ENCODE results near the gene ALOX5. TPM values are rescaled to one million over a fixed set of nuclear protein-coding genes. Genes with fewer than 3 reads are reported as not detected.

ALOX5 gene
- total RNA-seq, 1 donor from 2014 or later = 7.3 TPM

DNA sequence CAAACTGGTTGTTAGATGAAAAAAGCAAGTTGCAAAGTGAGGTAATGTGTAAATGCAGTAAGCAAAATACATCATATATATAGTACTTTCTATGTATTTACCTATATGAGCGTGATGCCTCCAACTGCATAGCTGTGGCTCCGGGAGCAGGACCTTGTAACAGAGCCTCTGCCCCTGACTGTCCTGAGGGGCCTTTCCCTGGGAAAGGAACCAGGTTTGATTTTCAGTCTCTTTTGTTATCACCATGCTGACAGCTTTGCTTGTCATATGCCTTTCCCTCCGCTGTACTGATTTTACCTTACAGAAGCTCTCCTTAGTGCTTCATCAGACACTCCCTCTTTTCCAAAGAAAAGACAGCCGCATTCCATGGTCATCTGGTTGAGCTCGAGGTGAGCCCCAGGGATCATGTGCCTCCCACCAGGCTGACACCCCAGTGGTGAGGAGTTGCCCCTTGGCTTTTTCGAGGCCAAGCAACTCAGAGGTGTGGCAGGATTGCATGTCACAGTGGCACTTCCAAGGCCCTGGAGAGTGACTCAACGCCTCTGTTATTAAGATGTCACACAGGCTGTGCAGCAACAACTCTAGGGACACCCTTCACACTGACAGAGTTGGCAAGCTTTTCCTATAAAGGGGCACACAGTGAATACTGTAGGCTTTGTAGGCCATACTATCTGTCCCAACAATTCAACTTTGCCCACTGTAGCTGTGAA lies 78.9 kb downstream of the ALOX5 start:
- ATAC-seq = peak; percentile 94
- intact Hi-C loops (cut with DNase I) = no loop called here

DNA sequence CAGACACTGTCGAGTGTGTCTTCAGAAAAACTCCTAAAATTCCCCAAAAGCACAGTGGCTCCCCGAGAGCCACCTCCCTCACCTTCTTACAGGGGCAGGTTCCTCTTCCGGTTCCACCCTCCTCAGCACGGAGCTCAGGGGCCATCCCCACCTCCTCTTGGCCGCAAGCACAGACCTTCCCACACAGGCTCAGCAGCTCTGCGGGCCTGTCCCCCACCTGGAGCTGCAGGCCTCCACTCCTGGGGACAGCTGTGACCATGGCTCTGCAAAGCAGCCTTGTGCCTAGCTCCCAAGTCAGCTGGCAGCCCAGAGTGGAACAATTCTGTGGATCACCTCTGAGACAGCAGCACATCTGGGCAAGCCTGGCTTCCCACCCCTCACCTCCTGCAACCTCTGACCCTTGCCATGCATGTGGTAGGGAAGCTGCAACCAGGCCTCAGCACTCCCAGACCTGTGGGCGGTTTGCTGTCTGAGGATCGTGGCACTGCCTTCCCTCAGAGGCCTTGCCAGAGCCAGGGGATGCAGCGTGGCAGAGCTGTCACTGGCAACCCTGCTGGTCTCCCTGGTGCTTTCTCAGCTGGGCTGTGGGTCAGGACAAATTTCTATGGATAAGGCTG lies 79.7 kb downstream of the ALOX5 start:
- DNase-seq (ENCODE audit: missing footprints) (no peak), ATAC-seq (no peak)
- intact Hi-C loops (cut with DNase I) = no loop called here

More for the DNA sequence above, 78.9 kb downstream of the ALOX5 start:
- no peak for DNase-seq (ENCODE audit: missing footprints)

DNA sequence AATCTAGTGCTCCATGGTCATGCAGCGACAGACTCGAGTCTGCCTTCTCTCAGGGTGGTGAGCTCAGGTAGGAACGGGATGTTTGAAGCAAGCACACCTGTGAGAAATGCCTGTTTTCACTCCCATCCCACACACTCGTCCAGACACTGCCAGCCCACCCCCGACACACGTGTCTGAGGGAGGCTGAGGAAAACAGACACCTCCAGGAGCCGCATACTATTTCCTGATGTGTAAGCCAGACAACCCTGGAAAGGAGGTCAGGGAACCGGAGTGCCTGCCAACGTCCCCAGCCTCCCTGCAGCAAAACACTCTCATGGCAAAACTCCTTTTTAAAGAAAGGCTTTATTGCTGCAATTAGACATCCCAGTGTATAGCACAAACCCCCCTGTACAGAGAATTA lies 80.2 kb downstream of the ALOX5 start:
- DNase-seq (ENCODE audit: missing footprints) (no peak), ATAC-seq (peak; percentile 45)
- intact Hi-C loops (cut with DNase I) = no loop called here

- intact Hi-C loops (cut with DNase I) = no loop called here
- no peak for ATAC-seq
Observed at GRCh38 chr10:45454859-45455258, 80.8 kb downstream of the ALOX5 start.

DNA sequence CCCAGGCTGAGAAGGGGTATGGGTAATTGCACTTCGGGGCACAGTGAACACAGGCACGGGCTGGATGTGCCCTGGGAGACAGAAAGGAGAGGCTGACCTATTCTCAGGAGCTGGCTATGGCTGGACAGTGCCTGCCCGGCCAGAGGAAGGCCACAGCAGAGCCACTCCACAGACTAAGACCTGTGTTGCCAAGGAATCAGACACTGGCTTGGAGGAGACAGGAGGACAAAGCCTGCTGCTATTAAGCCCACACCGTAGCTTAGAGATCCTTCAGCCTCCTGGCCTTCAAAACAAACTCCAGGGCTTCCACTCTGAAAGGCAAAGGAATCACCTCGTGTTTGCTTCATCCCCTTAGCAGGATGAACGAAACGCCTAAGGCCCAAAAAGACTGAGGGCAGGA lies 82.2 kb downstream of the ALOX5 start:
- no peak for ATAC-seq
- intact Hi-C loops (cut with DNase I) = no loop called here
- no peak for DNase-seq (ENCODE audit: missing footprints)

More at GRCh38 chr10:45454859-45455258, 80.8 kb downstream of the ALOX5 start:
- DNase-seq (ENCODE audit: missing footprints) = no peak

DNA sequence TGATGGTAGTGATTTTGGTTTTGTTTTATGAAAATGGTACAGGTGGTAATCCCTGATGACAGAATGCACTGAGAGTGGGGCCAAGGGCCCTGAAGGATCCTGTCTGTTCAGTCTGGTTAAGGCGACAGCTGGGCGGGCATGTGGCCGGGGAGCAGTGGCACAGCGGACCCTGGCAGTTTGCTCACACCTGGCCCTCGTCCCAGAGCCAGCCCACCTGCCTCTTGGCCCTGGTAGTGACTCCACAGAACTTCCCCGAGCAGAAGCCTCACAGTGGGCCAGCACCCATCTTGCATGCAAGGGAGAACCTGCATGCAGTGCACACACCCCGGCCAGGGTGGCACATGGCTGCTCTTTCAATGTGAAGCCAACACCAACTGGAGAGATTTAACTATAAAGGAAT lies 82.8 kb downstream of the ALOX5 start:
- intact Hi-C loops (cut with DNase I) = no loop called here
- no peak for DNase-seq (ENCODE audit: missing footprints)
- no peak for ATAC-seq

- DNase-seq (ENCODE audit: missing footprints) (no peak), ATAC-seq (no peak)
- intact Hi-C loops (cut with DNase I) = no loop called here
Observed at GRCh38 chr10:45457487-45457886, 83.5 kb downstream of the ALOX5 start.

DNA sequence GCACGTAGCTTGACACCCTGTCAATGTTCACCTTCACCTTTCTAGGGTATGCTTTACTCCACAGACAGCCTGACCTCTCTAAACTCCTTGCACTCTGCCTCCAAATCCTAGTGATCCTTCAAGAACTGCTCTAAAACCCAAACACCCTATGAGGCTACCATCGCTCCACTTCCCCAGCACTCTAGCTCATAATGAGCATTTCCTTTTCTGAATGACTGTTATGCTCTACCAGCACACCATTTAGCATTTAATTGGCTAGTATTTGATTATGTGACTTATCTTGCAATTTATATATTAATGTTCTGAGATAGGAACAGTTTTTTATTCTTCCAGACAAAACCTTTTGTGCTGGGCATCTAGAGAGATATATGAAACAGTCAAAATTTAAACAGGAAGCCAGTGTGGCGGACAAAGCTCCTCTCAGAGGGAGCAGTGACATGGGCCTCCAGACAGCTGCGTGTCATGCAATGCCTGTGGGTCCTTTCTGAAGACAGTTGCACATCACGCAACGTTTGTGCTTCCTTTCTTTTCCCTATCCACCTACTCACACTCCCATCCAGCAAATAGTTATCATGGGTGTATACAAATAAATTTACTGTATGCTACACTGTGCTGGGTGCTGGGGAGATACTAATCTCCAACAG lies 86.3 kb downstream of the ALOX5 start:
- ATAC-seq = no peak
- intact Hi-C loops (cut with DNase I) = loop anchor here (5.0 kb wide), 1 partner anchor 208 kb away; no protein-coding TSS in a partner anchor
- DNase-seq (ENCODE audit: missing footprints) = no peak

- ATAC-seq (no peak), DNase-seq (ENCODE audit: missing footprints) (no peak)
- intact Hi-C loops (cut with DNase I) = loop anchor here (5.0 kb wide), 1 partner anchor 209 kb away; no protein-coding TSS in a partner anchor
Observed at GRCh38 chr10:45461034-45461433, 87.0 kb downstream of the ALOX5 start.

DNA sequence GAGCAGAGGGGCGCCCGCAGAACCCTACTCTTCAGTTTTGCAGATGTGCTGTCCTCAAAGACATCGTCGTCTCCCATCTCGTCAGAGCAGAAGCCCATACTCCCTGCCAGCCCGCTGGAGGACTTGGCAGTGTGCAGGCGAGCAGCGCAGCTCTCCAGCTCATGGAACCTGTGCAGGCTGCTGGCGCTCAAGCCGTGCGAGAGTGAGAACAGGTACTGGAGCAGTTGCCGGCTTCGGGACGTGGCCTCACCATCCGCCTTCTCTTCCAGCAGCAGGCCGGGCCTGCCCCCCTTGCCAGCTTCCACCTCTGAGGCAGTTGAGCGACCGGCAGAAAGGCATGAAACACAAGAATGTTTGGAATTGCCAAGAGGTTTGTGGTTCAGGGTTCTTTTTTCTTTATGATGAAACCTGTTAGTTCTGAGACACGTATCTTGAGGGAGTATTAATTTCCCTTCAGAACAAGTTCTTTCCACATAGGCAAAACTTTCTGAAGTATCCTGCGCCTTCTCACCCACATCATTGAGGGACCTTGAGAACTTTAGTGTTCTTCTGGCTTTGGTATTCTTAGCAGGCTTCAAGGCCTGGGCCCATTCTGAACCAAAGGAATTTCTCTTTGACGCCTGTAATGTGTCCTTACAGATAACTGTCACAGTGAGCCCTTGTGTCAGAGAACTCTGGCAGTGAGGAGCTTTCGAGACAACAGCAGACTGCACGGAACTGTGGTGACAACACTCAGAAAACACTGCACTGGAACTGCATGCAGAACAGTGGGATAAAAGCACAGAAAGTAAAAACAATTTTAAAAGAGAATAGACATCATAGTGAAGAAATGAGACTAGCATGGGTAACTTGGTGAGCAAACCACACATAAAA lies 89.5 kb downstream of the ALOX5 start:
- DNase-seq (ENCODE audit: missing footprints) = no peak
- ATAC-seq = peak; percentile 59
- intact Hi-C loops (cut with DNase I) = loop anchor here (2.0 to 5.0 kb wide), 2 partner anchors 131 to 211 kb away; no protein-coding TSS in a partner anchor

DNA sequence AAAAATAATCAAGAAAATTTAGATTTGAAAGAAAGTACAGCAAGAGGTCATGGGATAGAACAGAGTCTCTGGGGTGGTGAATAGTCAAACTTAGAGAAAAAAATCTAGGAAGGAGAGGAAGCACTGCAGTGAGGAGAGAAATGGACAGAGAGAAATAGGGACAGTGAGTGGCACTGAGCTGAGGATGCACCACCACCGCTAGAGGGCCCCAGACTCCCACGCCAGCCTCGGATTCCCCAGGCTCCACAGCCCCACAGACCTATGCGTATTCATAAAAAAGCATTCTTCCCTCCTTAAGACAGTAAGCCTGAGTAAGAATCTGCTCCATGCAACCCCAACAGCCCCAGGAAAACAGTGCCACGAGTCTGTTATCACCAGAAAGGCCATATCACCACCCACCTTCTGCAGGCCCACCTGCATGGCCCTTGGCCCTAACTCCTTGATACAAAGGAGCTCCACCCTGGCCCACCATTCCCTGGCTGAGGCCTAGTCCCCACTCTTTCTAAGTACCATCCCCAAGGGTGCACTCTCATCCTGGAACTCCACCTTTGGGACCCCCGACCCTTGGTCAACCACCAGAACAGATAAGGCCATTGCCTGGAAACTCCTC lies 91.0 kb downstream of the ALOX5 start:
- intact Hi-C loops (cut with DNase I) = loop anchor here (2.0 to 5.0 kb wide), 3 partner anchors 130 to 213 kb away; partner anchors contain the start of gene ZFAND4
- ATAC-seq (peak; percentile 90), DNase-seq (ENCODE audit: missing footprints) (peak; percentile 88)

DNA sequence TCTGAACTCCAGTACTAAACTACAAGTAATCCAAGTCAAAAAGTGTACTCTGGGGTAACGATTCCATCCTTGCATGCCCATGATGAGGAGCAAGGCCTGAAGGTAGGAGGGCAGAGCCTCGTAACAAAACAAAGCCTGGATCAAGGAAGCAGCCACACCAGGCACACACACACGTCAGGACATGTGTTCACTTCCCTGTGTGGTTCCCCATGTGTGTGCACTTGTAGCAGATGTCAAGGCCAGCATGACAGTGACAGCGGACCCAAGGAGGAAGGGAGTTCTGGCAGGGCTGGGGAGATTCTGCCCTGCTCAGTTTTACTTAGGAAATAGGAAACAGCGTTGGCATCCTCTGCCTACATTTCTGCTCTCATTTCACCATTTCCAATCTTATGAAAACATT lies 92.8 kb downstream of the ALOX5 start:
- peak; percentile 45 for ATAC-seq
- DNase-seq (ENCODE audit: missing footprints) = no peak
- intact Hi-C loops (cut with DNase I) = loop anchor here (5.0 kb wide), 1 partner anchor 206 kb away; the partner anchor contains the start of gene ZFAND4

- intact Hi-C loops (cut with DNase I) = loop anchor here (5.0 kb wide), 1 partner anchor 204 kb away; the partner anchor contains the start of gene ZFAND4
- DNase-seq (ENCODE audit: missing footprints) (no peak), ATAC-seq (no peak)
Observed at GRCh38 chr10:45468079-45468478, 94.1 kb downstream of the ALOX5 start.

- intact Hi-C loops (cut with DNase I) = no loop called here
- peak; percentile 35 for ATAC-seq
- no peak for DNase-seq (ENCODE audit: missing footprints)
Observed at GRCh38 chr10:45470098-45471012, 96.3 kb downstream of the ALOX5 start.

DNA sequence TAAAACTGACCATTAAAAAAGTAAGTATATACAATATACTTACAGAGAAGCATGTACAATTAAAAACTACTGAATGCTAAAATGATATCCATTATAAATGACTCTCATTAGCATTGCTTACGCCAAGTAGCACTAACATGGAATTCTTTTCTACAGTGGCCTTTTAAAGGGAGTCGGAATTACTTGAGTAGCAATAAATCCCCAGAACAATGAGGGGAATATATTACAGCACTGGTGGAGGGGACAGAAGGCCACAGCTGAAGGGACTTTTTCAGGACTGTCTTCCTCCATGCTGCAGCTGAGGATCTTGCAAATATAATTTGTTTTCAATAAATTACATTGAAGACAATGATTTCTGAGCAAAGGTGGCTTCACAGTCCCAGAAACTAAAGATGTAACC lies 97.0 kb downstream of the ALOX5 start:
- intact Hi-C loops (cut with DNase I) = no loop called here
- no peak for DNase-seq (ENCODE audit: missing footprints)
- ATAC-seq = no peak

GRCh38 chr10:45471531-45472310 lies 97.7 kb downstream of the ALOX5 start:
- ATAC-seq = no peak
- intact Hi-C loops (cut with DNase I) = no loop called here

DNA sequence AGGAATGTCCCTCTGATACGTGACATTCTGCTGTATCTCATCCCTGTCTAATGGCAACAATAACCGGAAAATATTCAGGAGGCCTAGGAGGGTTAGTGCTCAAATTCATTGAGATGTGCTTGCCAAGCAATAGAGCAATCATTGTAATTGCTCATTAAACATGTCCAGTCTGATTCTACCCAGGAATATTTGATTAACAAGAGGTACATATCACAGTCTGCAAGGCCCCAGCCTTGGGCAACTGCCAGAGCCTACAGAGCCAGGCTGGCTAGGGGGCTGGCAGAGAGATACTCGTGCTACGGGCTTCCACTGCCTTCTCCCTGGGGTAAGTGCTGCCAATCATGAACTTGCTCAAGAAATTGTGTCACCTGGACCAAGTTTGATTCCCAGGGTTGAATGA lies 99.1 kb downstream of the ALOX5 start:
- intact Hi-C loops (cut with DNase I) = no loop called here
- no peak for DNase-seq (ENCODE audit: missing footprints)
- ATAC-seq = no peak

More at GRCh38 chr10:45471531-45472310, 97.7 kb downstream of the ALOX5 start:
- DNase-seq (ENCODE audit: missing footprints) = no peak

All from Right ventricle myocardium inferior (tissue), 1 donor.